ENCODE measurements around the gene VASH1. TPM values are rescaled to one million over a fixed set of nuclear protein-coding genes. Genes with fewer than 3 reads are reported as not detected.

Gene VASH1
- total and polyA plus RNA-seq, 2 experiments from 2014 or later: 0.78 to 2.8 TPM

DNA sequence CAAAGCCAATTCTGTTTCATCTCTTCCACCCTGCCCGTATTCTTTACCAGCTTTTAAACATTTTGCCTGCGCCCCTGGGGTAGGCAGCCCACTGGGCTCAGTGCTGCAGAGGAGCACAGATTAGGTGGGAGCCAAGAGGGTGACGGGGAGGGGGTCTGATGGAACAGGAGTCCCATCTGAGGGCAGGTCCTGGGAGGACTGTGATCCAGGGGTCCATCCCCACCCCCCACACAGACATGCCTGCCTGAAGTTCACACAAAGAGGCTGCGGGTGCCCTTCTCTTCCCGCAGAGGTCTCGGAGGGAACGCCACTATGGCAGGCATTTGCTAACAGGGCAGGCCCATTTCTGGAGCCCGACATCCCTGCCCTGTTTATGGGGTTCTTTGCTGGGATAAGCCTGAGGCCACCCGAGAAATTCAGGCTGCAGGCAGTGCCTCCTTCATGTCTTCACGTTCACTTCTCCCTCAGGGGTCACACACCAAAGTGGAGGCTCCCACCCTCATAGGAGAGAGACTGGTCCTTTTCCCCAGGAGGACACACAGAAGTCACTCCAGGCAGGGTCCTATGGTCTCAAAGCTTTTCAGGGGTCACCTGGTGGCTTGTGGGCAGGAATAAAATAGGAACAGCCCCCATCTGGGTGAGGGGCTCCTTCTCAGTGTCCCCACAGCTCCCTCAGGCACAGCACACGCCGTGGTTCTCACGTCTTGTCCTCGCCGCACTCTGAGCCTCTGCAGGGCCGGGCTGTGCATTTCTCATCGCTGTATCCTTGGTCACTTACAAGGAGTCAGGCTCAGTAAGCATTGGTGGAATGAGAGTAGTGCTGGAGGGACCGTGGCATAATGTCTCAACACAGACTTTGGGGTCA, 12.9 kb downstream of the VASH1 start:
- Histone ChIP-seq H2AFZ (no peak overlapping the region), H3F3A (replicated peaks; ENCODE audit: low read depth) (no peaks in the 10 kb centered on the region), H3K9me2 (ENCODE audit: insufficient read depth) (no peaks in the 10 kb centered on the region), H3K79me2 (replicated peaks; ENCODE audit: insufficient read depth) (no peaks in the 10 kb centered on the region), H3K4me2 (no peak overlapping the region), H3K27me3 (ENCODE audit: insufficient read depth) (no peaks in the 10 kb centered on the region), H3K36me3 (ENCODE audit: insufficient read depth) (no peaks in the 10 kb centered on the region), H3K27ac (ENCODE audit: low read depth) (no peak overlapping the region), H3K4me1 (ENCODE audit: insufficient read depth) (no peaks in the 10 kb centered on the region), H3K4me3 (no peak overlapping the region), H4K20me1 (replicated peaks; ENCODE audit: insufficient read depth) (no peaks in the 10 kb centered on the region)
- TF ChIP-seq ZNF114 (CRISPR knock-in tag; IDR thresholded peaks at IDR 0.05) (no peak), POLR2AphosphoS5 (IDR thresholded peaks at IDR 0.05; ENCODE audit: low read depth) (no peak), EZH2 (IDR thresholded peaks at IDR 0.05; ENCODE audit: low read depth, unreplicated experiment) (no peak), EZH2phosphoT487 (IDR thresholded peaks at IDR 0.05; ENCODE audit: unreplicated experiment) (no peak)
- H3K27me3 Mint-ChIP-seq (ENCODE audit: insufficient read depth, low read depth, poor library complexity): peaks cover 17% of the 10 kb centered on the region
- H3K4me1 Mint-ChIP-seq: peaks cover 30% of the 10 kb centered on the region
- H3K9me3 Mint-ChIP-seq: 0 out of 3 replicates have a peak, but pooled peaks cover 4% of the 10 kb centered on the region
- DNase-seq (ENCODE audit: low spot score) (no peak), ATAC-seq (no peak)
- H3K27ac Mint-ChIP-seq: no peak overlapping the region
- H3K4me3 Mint-ChIP-seq: no peak overlapping the region
- H3K36me3 Mint-ChIP-seq (ENCODE audit: low read depth): no peaks in the 10 kb centered on the region; the same call in 2 of the 3 replicates

DNA sequence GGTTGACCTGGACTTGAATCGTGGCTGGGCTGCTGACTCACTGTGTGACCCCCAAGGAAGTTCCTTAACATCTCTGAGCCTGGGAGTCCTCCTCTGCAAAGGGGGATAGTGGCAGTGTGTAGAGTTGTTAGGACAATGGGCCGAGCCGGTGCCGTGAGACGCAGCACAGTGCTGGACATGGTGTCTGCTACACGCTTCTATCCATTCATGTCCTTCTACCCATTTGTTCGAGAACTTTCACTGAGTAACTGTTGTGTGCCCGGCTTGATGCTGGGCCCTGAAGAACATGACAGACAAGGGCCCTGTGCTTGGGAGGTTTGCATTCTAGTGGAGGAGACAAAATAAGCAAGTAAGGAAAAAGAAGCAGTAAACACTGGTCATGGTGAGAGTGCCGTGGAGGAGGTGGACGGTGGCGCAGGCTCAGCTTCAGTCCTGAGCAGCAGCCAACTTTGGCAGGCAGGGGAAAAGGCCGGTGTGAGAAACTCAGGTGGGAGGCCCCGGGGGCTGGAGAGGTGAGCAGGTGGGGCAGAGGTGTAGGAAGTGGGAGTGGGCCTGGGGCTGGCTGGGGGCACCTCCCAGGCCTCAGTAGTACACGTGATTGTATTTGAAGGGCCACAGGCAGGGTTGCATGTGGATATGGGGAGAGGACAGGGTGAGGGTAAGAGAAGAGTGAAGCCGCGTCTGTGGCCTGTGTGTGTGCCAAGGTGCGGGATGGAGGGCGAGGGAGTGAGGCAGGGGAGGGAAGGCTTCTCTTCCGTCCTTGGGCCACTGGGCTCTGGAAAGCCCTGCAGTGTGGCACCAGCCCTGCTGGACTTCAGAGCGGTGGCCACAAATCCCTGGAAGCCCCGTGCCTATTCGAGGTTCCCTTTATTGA, 13.8 kb downstream of the VASH1 start:
- Histone ChIP-seq H3K36me3 (ENCODE audit: insufficient read depth) (no peaks in the 10 kb centered on the region), H3K4me1 (ENCODE audit: insufficient read depth) (no peaks in the 10 kb centered on the region), H2AFZ (no peak overlapping the region), H3F3A (replicated peaks; ENCODE audit: low read depth) (no peaks in the 10 kb centered on the region), H3K79me2 (replicated peaks; ENCODE audit: insufficient read depth) (no peaks in the 10 kb centered on the region), H3K4me3 (no peak overlapping the region), H3K4me2 (no peak overlapping the region), H3K27ac (ENCODE audit: low read depth) (no peak overlapping the region), H3K27me3 (ENCODE audit: insufficient read depth) (no peaks in the 10 kb centered on the region), H3K9me2 (ENCODE audit: insufficient read depth) (no peaks in the 10 kb centered on the region), H4K20me1 (replicated peaks; ENCODE audit: insufficient read depth) (no peaks in the 10 kb centered on the region)
- DNase-seq (ENCODE audit: low spot score) (no peak), ATAC-seq (no peak)
- peaks cover 30% of the 10 kb centered on the region for H3K4me1 Mint-ChIP-seq
- H3K27ac Mint-ChIP-seq: no peak overlapping the region
- no peak overlapping the region for H3K4me3 Mint-ChIP-seq
- H3K36me3 Mint-ChIP-seq (ENCODE audit: low read depth): no peaks in the 10 kb centered on the region; the same call in 2 of the 3 replicates
- 0 out of 3 replicates have a peak, but pooled peaks cover under 1% of the 10 kb centered on the region for H3K9me3 Mint-ChIP-seq
- H3K27me3 Mint-ChIP-seq (ENCODE audit: insufficient read depth, low read depth, poor library complexity): peaks cover 15% of the 10 kb centered on the region
- no peak for TF ChIP-seq STAT1 (IDR thresholded peaks at IDR 0.05; ENCODE audit: unreplicated experiment)
- TF ChIP-seq, protein P1, sequence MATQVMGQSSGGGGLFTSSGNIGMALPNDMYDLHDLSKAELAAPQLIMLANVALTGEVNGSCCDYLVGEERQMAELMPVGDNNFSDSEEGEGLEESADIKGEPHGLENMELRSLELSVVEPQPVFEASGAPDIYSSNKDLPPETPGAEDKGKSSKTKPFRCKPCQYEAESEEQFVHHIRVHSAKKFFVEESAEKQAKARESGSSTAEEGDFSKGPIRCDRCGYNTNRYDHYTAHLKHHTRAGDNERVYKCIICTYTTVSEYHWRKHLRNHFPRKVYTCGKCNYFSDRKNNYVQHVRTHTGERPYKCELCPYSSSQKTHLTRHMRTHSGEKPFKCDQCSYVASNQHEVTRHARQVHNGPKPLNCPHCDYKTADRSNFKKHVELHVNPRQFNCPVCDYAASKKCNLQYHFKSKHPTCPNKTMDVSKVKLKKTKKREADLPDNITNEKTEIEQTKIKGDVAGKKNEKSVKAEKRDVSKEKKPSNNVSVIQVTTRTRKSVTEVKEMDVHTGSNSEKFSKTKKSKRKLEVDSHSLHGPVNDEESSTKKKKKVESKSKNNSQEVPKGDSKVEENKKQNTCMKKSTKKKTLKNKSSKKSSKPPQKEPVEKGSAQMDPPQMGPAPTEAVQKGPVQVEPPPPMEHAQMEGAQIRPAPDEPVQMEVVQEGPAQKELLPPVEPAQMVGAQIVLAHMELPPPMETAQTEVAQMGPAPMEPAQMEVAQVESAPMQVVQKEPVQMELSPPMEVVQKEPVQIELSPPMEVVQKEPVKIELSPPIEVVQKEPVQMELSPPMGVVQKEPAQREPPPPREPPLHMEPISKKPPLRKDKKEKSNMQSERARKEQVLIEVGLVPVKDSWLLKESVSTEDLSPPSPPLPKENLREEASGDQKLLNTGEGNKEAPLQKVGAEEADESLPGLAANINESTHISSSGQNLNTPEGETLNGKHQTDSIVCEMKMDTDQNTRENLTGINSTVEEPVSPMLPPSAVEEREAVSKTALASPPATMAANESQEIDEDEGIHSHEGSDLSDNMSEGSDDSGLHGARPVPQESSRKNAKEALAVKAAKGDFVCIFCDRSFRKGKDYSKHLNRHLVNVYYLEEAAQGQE (IDR thresholded peaks at IDR 0.05; ENCODE audit: unreplicated experiment): no peak
- no peak for TF ChIP-seq ZNF331 (CRISPR knock-in tag; IDR thresholded peaks at IDR 0.05; ENCODE audit: low read depth)
- no peak for TF ChIP-seq EZH2 (IDR thresholded peaks at IDR 0.05; ENCODE audit: low read depth, unreplicated experiment)
- TF ChIP-seq JUNB (IDR thresholded peaks at IDR 0.05; ENCODE audit: unreplicated experiment): no peak
- TF ChIP-seq NANOG (IDR thresholded peaks at IDR 0.05; ENCODE audit: borderline replicate concordance): no peak
- TF ChIP-seq, protein P2, sequence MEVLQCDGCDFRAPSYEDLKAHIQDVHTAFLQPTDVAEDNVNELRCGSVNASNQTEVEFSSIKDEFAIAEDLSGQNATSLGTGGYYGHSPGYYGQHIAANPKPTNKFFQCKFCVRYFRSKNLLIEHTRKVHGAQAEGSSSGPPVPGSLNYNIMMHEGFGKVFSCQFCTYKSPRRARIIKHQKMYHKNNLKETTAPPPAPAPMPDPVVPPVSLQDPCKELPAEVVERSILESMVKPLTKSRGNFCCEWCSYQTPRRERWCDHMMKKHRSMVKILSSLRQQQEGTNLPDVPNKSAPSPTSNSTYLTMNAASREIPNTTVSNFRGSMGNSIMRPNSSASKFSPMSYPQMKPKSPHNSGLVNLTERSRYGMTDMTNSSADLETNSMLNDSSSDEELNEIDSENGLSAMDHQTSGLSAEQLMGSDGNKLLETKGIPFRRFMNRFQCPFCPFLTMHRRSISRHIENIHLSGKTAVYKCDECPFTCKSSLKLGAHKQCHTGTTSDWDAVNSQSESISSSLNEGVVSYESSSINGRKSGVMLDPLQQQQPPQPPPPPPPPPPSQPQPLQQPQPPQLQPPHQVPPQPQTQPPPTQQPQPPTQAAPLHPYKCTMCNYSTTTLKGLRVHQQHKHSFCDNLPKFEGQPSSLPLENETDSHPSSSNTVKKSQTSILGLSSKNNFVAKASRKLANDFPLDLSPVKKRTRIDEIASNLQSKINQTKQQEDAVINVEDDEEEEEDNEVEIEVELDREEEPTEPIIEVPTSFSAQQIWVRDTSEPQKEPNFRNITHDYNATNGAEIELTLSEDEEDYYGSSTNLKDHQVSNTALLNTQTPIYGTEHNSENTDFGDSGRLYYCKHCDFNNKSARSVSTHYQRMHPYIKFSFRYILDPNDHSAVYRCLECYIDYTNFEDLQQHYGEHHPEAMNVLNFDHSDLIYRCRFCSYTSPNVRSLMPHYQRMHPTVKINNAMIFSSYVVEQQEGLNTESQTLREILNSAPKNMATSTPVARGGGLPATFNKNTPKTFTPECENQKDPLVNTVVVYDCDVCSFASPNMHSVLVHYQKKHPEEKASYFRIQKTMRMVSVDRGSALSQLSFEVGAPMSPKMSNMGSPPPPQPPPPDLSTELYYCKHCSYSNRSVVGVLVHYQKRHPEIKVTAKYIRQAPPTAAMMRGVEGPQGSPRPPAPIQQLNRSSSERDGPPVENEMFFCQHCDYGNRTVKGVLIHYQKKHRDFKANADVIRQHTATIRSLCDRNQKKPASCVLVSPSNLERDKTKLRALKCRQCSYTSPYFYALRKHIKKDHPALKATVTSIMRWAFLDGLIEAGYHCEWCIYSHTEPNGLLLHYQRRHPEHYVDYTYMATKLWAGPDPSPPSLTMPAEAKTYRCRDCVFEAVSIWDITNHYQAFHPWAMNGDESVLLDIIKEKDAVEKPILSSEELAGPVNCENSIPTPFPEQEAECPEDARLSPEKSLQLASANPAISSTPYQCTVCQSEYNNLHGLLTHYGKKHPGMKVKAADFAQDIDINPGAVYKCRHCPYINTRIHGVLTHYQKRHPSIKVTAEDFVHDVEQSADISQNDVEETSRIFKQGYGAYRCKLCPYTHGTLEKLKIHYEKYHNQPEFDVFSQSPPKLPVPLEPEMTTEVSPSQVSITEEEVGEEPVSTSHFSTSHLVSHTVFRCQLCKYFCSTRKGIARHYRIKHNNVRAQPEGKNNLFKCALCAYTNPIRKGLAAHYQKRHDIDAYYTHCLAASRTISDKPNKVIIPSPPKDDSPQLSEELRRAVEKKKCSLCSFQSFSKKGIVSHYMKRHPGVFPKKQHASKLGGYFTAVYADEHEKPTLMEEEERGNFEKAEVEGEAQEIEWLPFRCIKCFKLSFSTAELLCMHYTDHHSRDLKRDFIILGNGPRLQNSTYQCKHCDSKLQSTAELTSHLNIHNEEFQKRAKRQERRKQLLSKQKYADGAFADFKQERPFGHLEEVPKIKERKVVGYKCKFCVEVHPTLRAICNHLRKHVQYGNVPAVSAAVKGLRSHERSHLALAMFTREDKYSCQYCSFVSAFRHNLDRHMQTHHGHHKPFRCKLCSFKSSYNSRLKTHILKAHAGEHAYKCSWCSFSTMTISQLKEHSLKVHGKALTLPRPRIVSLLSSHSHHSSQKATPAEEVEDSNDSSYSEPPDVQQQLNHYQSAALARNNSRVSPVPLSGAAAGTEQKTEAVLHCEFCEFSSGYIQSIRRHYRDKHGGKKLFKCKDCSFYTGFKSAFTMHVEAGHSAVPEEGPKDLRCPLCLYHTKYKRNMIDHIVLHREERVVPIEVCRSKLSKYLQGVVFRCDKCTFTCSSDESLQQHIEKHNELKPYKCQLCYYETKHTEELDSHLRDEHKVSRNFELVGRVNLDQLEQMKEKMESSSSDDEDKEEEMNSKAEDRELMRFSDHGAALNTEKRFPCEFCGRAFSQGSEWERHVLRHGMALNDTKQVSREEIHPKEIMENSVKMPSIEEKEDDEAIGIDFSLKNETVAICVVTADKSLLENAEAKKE (CRISPR knock-in tag; IDR thresholded peaks at IDR 0.05): no peak
